Daoy (cell line): ENCODE measurements around the gene SRGN. TPM values are rescaled to one million over a fixed set of nuclear protein-coding genes. Genes with fewer than 3 reads are reported as not detected.

Experiments
- DNase-seq: peaks from one replicate; pipeline ENCODE4 v3.0.0-alpha.2; 2015; ENCODE audit warnings: low read depth
- total RNA-seq: library from RNA; depleted of rRNA; stranded (reverse); fragments of >200 nt; shearing (Covaris generic); gene quantifications from 2 replicates; pipeline ENCODE4 v1.2.3, GENCODE V29; 2014

Gene SRGN
- total RNA-seq, 1 experiment from 2014 or later: 11.5 TPM

DNA sequence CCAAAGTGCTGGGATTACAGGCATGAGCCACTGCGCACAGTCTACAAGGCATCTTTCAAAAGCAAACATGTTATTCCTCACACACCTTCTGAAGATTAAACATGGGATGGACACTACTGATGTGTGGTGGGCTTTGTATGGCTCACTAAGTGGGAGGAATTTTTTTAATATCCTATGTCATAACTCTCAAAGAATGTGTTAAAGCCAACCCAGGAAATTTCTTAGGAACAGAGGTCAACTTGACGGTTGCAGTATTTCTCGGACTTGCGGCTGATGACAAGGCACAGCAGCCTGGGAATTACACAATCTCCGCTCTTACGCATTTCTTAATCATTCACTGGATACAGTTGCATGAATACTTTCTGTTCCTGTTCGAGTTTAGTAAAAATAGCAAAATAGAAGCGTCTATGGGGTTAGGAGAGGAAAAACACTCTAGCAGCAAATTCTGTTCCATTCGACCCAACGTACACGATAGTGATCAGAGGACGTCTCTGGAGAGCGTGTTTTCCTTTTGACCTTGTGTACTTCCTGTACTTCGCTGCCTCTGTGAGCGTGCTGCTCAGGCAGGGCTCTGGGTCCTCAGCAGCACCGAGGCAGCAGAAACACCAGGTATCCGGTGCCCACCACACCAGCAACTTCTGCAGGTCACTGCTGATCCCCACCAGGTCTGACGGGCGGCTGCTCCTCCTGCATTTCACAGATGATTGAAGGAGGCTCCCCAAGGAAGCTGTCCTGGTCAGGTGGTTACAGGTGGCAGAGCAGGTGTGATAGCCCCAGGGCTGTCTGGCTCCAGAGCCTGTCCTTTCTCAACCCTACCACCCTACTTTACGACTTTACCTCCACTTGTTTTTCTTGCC is 26.4 kb upstream of the SRGN start:
- peak; percentile 81 for DNase-seq

DNA sequence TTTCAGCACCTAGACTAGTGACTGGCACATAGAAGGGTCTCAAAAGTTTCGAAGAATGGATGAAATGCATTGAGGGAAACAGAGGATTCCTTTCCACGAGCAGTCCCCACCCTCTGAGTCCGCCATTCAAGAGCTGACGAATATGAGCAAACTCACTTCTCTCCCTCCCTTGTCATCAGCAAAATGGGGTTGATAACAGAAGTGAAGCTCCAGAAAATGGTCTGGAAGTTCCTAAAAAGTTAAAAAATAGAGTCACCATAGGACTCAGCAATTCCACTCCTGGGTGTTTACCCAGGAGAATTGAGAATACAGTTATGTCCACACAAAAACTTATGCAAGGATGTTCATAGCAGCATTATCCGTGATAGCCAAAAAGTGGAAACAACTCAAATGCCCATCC is 25.0 kb upstream of the SRGN start:
- no peak for DNase-seq

DNA sequence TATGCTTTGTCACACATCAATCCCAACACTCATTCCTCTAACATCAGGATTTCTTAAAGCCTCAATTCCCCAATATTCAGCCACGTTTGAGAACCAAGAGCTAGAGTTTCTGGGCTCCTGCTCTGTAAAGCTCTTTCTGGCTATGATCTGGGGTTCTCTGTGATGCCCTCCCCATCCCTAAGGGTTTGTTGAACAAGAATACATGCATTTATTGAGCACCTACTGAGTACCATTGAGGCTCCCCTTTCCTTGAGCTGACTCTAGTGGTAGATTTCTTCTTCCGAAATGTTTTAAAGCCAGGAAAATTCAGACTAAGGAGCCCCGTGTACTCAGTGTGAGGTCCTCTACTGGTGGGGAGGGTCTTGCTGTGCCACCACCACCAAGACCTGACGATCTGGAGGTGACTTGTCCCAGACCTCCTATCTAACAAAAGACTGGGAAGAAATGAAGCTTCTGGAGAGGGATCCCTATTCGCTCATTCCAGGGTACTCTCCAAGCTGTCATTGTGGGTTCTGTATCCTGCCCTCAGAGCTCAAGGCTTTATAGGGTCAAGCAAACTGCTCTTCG is 23.1 kb upstream of the SRGN start:
- no peak for DNase-seq

DNA sequence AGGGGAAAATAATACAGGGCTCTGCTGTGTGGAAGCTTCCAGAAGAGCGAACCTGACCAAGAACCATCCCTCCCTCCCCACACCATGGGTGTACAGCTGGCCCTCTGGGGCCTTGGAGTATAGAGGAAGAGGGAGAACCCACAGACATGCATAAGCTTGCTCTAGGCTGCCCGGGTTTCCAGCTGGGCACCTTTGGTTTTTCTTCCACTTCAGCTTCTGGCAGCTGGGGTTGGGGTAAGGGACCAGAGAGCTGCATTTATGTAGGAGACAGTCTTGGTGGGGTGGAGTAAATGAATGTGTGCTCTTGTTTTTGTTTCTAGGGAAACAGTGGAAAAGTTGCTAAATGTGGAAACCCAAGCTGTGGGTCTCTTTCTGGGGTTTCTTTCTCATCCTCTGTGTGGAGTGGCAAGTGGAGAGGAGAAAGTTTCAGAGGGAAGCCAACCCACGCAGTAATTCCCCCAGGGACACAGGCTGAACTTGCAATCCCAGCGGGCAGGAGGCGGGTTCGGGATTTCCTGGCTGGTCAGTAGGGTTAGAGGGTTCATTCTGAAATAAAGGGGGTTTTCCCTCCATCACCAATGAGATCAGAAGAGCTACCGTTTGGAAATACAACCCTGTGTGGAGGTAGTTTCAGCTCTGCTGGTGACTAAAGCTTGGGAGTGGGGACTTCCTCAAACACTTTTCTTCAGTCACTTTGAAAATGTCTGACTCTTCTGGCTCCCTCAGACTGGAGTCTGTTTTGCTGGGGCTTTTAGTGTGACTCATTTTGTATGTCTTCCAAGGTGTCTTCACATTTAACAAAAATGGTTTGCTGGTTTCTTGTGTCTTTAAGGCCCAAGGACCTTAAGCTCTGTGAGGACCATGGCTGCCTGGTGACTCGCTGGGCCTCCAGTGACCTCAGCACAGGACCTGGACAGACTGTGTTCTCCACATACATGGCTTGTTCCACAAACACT is 22.2 kb upstream of the SRGN start:
- DNase-seq: peak; percentile 20

DNA sequence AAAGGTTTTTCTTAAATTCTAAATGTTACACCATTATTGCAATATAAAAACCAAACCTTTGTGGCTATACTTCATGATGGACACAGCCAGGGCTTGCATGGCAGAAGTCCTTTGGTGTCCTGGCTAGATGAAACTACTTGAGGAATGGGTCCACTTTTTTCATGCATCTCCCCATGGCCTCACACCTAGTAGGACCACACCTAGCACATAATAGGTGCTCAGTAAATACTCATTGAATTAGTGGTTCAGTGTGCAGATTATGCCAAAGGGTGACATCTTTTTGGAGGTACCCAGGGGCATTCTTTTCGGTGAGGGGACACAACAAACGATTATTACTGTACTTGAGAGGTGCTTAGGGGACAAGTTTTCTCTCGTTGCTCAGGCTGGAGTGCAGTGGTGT is 20.7 kb upstream of the SRGN start:
- DNase-seq: no peak

DNA sequence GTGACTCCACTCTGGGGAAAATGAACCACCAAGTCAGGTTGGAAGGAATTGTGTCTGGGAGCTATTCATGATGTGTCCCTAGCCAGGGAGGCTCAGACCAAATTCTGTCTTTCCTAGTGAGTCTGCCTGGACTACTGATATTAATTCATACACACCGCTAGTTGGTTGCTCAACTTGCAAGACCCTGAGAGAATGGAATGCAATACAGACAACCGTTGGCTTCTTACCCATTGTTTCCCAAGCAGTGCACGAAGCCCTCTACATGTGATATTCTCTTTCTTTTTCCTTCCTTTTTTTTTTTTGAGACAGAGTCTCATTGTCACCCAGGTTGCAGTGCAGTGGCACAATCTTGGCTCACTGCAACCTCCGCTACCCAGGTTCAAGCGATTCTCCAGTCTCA is 19.4 kb upstream of the SRGN start:
- no peak for DNase-seq

DNA sequence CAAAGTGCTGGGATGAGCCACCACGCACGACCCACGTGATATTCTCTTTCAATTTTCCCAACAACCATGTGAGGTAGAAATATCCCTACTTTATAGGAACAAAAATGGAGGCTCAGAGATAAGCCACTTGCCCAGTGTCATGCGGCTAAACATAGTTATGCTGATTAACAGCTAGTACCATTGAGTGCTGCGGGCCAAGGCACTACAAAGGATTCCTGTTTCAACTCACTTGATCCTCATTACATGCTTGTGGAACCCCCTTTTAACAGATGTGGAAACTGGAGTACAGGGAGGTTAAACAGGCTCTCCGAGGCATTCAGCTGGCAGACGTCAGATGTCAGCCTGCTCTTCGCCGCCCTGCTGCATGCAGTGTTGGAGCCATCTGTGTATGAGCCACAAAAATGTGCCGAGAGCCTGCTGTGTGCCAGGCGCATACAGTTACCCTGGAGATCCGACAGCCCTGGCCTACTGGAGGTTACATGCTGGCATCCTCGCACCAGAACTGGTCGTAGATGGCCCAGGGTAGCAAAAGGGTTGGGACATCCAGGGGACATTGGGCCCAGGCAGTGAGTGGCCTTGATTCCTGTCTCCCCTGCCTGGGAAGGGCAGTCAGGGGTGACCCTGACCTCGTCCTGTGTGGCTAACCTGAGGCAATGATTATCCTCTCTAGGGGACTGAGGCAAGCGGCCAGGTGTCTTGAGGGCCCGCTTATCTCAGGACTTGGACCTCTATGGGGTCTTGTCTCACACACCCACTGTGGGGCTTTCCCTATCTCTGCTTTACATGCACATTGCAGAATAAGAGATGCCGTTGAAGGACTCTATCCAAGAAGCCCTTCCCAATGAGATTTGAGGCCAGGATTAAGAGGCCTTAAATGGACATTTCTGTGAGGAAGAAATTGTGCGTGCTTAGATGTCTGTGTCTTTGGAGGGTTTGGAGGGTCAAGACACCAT is 18.5 kb upstream of the SRGN start:
- DNase-seq: no peak

DNA sequence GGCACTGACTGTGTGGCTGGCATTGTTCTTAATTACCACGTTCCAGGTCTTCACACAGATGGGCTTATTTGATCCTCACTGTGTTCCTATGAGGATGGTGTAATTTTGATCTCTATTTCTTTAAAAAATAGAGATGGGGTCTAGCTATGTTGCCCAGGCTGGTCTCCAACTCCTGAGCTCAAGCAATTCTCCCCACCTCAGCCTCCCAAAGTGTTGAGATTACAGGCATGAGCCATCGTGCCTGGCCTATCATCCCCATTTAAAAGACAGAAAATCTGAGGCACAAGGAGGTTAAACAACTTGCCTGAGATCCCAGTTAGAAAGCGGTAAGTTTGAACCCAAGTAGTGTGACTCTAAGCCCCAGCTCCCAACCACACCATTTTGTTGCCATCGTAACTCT is 17.0 kb upstream of the SRGN start:
- no peak for DNase-seq

DNA sequence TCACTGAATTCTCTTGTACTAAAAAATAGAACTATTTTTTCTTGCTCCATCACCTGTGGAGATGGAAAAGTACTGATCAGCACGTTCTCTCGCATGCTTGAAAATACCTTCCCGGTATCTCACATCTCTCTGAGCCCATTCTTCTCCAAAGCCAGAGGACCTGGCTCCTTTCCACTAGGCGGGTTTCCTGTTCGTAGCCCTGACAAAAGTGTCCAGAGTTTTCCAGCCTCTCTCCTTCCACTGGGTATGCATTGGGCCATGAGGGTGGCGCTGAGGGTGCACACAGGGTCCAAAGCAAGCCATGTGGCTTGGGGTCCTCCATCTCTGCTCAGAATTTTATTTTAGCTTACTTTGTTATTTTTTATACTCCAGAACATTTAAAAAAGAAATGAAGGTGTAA is 16.3 kb upstream of the SRGN start:
- no peak for DNase-seq

DNA sequence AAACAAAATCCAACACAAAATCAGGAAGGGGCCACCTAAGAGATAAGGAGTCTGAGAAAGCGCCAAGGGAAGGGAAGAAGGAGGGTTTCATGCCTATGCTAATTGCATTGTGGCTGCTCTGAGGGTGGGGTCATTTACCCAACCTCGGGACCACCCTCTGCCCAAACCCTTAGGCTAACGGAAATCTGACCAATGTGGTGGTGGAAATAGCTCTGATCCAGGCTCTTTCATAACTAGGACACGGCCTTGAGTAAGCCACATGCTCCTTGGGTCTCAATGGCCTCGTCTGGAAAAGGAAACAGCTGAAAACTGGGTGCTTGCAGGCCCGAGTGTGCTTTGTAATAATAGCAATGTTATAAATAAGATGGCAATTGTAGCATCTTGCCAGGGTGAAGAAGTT is 14.9 kb upstream of the SRGN start:
- no peak for DNase-seq

DNA sequence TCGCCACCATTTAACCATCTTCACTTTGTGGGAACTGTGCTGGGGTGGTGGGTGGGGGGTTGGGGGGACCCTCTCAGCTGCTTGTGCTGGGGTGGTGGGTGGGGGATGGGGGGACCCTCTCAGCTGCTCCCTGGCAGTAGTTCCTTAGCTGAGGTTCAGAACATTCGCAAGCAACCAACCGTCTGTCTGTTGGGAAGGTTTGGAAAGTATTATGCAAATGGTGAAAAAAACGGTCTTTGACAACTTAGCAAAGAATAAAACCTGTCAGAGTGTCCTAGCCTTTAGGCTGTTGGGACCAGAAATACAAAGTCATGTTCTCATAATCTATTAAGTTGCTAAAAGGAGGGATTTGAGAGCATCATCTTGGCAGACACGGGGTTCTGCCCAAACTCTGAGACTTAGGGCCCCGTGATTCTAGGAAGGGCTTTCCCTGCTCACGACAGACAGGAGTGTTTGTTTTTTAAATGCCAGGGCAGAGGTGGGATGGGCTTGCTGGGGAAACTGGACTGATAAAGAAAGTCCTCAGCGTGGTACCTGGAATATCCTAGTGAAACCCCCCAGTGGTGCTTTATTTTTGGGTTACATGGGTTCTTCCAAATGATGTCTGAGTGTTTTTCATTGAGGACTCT is 14.1 kb upstream of the SRGN start:
- DNase-seq: no peak

DNA sequence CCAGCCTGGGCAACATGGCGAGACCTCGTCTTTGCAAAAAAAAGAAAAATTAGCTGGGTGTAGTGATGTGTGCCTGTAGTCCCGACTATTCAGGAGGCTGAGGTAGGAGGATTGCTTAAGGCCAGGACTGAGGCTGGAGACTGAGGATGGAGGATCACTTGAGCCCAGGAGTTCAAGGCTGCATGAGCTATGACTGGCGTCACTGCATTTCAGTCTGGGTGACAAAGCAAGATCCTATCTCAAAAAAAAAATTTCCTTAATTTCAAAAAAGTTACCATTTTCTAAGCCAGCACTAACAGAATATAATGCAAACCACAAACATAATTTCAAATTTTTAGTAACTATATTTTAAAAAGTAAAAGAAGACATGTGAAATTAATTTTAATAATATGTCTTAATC is 13.4 kb upstream of the SRGN start:
- no peak for DNase-seq

DNA sequence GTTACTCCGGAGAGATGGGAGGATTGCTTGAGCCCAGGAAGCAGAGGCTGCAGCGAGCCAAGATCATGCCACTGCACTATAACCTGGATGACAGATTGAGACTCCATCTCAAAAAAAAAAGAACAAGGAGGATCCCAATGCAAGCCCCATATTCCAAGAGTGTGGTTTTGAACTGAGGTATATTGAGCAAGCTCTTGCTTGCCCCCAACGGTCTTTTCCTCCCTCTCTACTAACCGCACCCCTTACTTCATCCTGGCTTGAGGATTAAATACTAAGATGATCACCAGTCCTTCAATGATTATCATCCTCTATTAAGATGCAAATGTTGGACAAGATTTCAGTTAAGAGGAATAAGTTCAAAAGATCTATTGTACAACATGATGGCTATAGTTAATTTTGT is 12.5 kb upstream of the SRGN start:
- DNase-seq: no peak

DNA sequence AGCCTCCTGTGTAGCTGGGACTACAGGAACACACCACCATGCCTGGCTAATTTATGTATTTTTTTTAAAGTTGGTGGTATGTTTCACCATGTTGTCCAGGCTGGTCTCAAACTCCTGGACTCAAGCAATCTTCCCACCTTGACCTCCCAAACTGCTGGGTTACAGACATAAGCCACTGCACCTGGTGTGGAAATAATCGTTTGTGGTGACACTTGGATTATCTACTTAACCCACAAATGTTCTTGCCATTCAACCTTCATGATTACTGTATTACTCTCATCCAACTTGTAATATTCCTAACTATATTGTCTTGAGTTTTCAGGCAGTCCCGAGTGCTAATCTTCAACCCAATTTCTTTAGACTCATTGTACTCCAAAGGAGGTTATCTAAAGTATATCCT is 9.6 kb upstream of the SRGN start:
- DNase-seq: no peak

DNA sequence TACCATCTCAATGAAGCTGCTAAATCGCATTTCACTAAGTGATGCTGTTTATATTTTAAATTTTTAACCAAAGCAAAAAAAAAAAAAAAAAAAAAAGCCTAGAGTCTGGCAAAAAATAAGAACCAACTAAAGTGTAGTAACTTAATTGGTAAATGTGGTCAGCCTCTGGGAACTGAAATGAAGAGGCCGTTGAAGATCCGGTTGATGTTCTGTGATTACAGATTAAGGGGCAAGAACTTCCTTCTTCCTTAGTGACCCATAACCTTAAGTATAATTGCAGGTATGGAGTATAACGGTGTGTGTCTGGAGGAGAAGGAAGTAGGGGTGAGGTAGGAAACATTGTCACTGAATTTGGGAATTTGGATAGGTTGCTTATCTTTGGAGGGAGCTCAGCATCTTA is 7.7 kb upstream of the SRGN start:
- DNase-seq: no peak

DNA sequence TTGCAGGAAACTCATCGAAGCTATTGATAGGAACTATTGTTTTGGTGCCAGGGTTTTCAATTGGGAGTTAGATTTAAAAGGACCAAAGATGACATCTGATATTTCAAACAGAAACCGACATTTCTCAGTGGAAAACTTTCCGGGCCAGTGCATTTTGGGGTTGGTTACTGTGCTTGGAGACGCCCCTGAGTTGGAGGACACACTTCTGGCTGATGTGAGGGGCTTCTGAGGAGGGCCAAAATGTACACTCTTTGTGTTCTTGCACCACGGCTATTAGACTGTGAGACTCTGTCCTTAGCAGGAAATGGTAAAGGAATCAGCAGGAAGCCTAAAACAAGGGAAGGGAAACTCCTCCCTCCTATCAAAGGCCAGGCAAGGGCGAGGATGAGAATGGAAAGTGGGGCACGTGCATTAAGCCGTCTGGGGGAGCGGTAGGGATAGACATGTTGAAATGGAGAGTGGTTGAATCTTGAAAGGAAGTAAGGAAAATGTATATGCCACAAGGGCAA is 1.8 kb upstream of the SRGN start:
- DNase-seq: no peak

DNA sequence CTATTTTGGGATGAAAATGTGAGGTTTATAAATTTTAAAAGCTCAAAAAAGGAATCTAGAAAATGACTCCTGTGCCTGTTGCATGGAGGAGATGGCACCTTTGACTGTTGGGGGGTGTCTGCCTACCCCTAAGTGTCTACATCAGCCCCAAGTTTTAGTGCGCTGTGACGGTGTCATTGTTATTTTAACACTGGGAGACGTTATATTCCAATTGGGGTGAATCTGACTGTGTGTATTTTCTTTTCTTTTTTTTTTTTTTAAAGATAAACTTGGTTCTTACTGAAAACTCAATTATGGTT is 517 bp downstream of the SRGN start:
- no peak for DNase-seq

DNA sequence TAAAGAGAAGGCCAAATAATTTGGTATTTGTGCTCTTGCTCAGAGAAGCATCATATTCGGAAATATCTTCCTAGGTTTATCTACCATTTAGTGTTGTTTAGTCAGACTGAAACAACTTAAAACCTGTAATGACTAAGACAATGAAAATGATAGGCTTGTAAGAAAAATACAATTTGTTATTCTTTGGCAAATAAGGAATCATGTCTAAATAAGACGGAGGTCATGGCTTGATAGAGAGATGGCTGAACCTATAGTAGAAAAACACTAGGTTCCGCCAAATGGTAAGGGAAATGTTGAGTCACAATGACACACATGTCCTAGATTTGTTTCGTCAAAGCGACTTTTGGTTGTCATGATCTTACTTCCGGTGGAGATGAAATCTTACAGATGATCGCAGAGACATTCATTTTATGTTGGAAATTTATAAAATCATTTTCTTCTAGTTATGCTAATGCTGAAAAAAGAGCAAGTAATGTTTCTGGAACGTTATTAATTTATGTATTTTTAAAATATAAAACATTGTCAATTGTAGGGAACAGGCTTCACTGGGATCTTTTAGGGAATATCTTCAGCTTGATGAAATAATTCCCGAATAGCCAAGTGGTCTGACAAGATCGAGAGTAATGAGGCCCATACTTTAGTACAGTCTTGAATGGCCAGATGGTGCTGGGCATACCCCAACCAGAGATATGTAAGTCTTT is 1.0 kb downstream of the SRGN start:
- no peak for DNase-seq

DNA sequence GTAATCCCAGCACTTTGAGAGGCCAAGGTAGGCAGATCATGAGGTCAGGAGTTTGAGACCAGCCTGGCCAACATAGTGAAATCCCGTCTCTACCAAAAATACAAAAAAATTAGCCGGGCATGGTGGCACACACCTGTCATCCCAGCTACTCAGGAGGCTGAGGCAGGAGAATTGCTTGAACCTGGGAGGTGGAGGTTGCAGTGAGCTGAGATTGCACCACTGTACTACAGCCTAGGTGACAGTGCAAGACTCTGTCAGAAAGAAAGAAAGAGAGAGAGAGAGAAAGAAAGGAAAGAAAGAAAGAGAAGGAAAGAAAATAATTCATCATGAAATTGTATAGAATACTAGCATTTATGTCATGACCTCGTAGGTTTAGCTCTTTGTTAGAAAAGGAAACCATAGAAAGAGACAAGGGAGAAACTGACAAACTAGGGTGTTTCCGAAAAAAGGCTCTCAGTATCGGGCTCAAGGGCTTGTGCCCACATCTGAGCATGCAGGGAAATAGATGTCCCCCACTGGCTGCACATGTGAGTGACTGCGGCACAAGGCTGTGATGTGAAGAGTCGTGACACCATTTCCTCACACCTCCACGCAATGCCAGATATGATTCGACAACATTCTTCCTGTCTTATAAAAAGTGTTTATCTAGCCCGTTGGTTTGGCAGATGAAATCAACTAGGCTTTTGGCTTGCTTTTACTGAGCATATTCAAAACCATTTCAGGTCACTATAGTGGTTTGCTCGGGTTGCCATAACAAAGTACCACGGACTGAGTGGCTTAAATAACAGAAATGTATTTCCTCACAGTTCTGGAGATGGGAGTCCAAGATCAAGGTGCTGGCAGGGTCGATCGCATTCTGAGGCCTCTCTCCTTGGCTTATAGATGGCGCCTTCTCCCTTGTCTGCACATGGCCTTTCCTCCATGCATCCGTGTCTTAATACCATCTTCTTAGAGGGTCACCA is 2.0 kb downstream of the SRGN start:
- no peak for DNase-seq
